Liver (tissue), 3 donors: ENCODE data around the gene SYT14.

Source experiments
- EGR1 ChIP-seq, 2 donors: IDR thresholded peaks; 2 replicates each; pipeline ENCODE4 v1.6.1; 2016 to 2018; ENCODE audit warnings: antibody characterized with exemption in 2 of 2, low read depth in 2 of 2
- FOXA1 ChIP-seq: IDR thresholded peaks from 2 replicates; pipeline ENCODE4 v1.6.1; 2016; ENCODE audit warnings: antibody characterized with exemption
- HNF4G ChIP-seq: IDR thresholded peaks from 2 replicates; pipeline ENCODE4 v1.6.1; 2016; ENCODE audit warnings: antibody characterized with exemption
- JUND ChIP-seq, 2 donors: IDR thresholded peaks; 2 replicates each; pipeline ENCODE4 v1.6.1; 2016; ENCODE audit warnings: antibody characterized with exemption in 2 of 2
- MAX ChIP-seq: IDR thresholded peaks from 2 replicates; pipeline ENCODE4 v1.6.1; 2016; ENCODE audit warnings: antibody characterized with exemption
- NR2F2 ChIP-seq: IDR thresholded peaks from 2 replicates; pipeline ENCODE4 v1.6.1; 2016; ENCODE audit warnings: antibody characterized with exemption
- REST ChIP-seq: IDR thresholded peaks from 2 replicates; pipeline ENCODE4 v1.6.1; 2016; ENCODE audit warnings: antibody characterized with exemption, mild to moderate bottlenecking
- RXRA ChIP-seq, 2 donors: IDR thresholded peaks; 2 replicates each; pipeline ENCODE4 v1.6.1; 2017 to 2018; ENCODE audit warnings: antibody characterized with exemption in 2 of 2, mild to moderate bottlenecking in 1 of 2
- SP1 ChIP-seq: IDR thresholded peaks from 2 replicates; pipeline ENCODE4 v1.6.1; 2018; ENCODE audit warnings: antibody characterized with exemption, mild to moderate bottlenecking
- TAF1 ChIP-seq: conservative IDR thresholded peaks from 2 replicates; pipeline ENCODE4 v1.6.1; 2016; ENCODE audit warnings: antibody characterized with exemption, mild to moderate bottlenecking
- ZBTB33 ChIP-seq: IDR thresholded peaks from 2 replicates; pipeline ENCODE4 v1.6.1; 2016; ENCODE audit warnings: antibody characterized with exemption
- TF ChIP-seq, protein P1 (sequence below): fragments of 150-350 bp; IDR thresholded peaks from 2 replicates; pipeline ENCODE4 v1.5.1; 2017; ENCODE audit warnings: improper control_type of control experiment, low read depth, low read length; ENCODE audit not compliant: missing input control
- donor health status: healthy.
- donor health status: healthy.

DNA sequence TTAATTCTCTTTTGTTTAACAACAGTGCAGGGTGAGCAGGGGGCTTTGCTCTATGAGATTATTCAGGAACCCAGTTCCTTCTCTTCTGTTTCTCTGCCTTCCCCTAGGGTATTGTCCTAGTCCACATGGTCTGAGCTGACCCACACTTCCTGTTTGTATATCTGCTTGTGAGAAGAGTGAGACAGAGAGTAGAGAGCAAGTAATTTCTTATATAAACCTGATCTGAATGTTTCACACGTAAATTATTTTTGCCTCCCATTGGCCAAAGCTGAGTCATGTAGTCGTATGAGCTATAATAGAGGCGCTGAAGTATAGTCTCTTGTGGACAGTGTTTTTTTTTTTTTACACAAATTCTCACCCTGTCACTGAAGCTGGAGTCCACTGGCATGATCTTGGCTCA is 160.3 kb downstream of the SYT14 start:
- TF ChIP-seq EGR1 (IDR thresholded peaks at IDR 0.05; ENCODE audit: low read depth in 2 of 2), result no peak
- TF ChIP-seq, protein P1, sequence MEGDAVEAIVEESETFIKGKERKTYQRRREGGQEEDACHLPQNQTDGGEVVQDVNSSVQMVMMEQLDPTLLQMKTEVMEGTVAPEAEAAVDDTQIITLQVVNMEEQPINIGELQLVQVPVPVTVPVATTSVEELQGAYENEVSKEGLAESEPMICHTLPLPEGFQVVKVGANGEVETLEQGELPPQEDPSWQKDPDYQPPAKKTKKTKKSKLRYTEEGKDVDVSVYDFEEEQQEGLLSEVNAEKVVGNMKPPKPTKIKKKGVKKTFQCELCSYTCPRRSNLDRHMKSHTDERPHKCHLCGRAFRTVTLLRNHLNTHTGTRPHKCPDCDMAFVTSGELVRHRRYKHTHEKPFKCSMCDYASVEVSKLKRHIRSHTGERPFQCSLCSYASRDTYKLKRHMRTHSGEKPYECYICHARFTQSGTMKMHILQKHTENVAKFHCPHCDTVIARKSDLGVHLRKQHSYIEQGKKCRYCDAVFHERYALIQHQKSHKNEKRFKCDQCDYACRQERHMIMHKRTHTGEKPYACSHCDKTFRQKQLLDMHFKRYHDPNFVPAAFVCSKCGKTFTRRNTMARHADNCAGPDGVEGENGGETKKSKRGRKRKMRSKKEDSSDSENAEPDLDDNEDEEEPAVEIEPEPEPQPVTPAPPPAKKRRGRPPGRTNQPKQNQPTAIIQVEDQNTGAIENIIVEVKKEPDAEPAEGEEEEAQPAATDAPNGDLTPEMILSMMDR, result no peak
- TF ChIP-seq SP1, result no peak
- TF ChIP-seq MAX, result no peak
- no peak for TF ChIP-seq NR2F2
- TF ChIP-seq JUND (IDR thresholded peaks at IDR 0.05), result no peak
- TF ChIP-seq HNF4G, result no peak
- no peak for TF ChIP-seq TAF1
- TF ChIP-seq RXRA (IDR thresholded peaks at IDR 0.05), result no peak
- no peak for TF ChIP-seq FOXA1
- TF ChIP-seq REST, result no peak
- TF ChIP-seq ZBTB33, result no peak
